IgD-negative memory B cell (primary cell): ENCODE results near the gene CENPM. TPM values are rescaled to one million over a fixed set of nuclear protein-coding genes. Genes with fewer than 3 reads are reported as not detected.
A peak's percentile ranks its signal among the peaks of the same experiment; 100 is the strongest.
"Not testable (repeated sequence)": the region's sequence is repeated elsewhere in the genome, so short reads cannot be mapped to it uniquely, and the experiment has no call there.

Experiments
- H3K27ac Mint-ChIP-seq, 3 donors: one replicate each; pipeline ENCODE4 v1.8.0; 2020 to 2022; ENCODE audit warnings: mild to moderate bottlenecking in 3 of 3, mixed read lengths in 3 of 3, moderate library complexity in 1 of 3
- H3K27me3 Mint-ChIP-seq: one replicate; pipeline ENCODE4 v1.8.0; 2021; ENCODE audit warnings: mixed read lengths
- H3K36me3 Mint-ChIP-seq: one replicate; pipeline ENCODE4 v1.8.0; 2020; ENCODE audit warnings: mild to moderate bottlenecking, mixed read lengths
- H3K4me1 Mint-ChIP-seq, 3 donors: one replicate each; pipeline ENCODE4 v1.8.0; 2020 to 2022; ENCODE audit warnings: mixed read lengths in 3 of 3, mild to moderate bottlenecking in 1 of 3
- H3K4me3 Mint-ChIP-seq, 4 donors: one replicate each; pipeline ENCODE4 v1.8.0; 2020 to 2022; ENCODE audit warnings: mild to moderate bottlenecking in 4 of 4, mixed read lengths in 4 of 4, moderate library complexity in 3 of 4
- H3K9me3 Mint-ChIP-seq, 3 donors: one replicate each; pipeline ENCODE4 v1.8.0; 2020 to 2021; ENCODE audit warnings: mixed read lengths in 3 of 3, mild to moderate bottlenecking in 1 of 3
- polyA plus RNA-seq: library from polyadenylated mRNA; unstranded; fragments of 300-500 nt; fragmentation: Illumina TruSeq; gene quantifications from one replicate; pipeline ENCODE4 v1.2.3, GENCODE V29; 2021

The CENPM gene
- polyA plus RNA-seq, 1 donor from 2014 or later, result 28.7 TPM

DNA sequence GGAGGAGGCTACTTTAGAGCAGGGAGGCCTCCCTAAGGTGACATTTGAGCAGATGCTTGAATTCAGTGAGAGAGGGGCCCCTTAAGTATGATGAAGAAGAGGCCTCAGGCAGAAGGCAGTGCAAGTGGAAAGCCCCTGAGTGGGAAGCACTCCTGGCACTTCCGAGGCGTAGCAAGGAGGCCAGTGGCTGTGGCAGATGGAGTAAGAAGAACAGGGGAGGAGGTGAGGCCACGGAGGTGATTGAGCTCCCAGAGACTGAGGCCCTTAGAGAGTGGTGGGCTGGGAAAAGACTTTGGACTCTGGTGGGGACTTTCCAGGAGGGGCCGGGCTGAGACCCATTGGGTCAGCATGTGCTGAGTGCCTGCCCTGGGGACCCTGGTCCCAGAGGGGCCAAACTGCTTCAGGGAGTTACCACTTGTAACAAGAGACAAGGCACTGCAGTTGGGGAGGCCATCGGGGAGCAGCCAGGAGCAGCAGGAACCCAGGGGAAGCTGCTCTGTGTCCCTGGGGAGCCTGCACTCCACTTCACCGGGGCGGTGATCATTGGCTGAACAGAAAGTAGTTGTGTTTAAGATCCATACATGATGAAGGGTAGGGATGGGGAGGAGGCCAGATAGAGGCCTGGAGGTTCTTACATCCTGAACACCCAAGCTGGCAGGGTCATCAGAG is 2.5 kb upstream of the CENPM start:
- H3K4me1 Mint-ChIP-seq, result peaks cover 27 to 41% (median 37%) of the 10 kb centered on the region in 3 donors
- H3K27ac Mint-ChIP-seq, result peak overlapping the region; percentile 44 to 93 (median 76)
- peaks cover 2% of the 10 kb centered on the region for H3K36me3 Mint-ChIP-seq
- H3K4me3 Mint-ChIP-seq, result peak overlapping the region in 3 of 4 donors; percentile 55 to 71 (median 64)
- peaks cover 3% of the 10 kb centered on the region for H3K27me3 Mint-ChIP-seq
- no peaks in the 10 kb centered on the region for H3K9me3 Mint-ChIP-seq

- H3K9me3 Mint-ChIP-seq, H3K36me3 Mint-ChIP-seq, H3K27me3 Mint-ChIP-seq: not testable (repeated sequence)
- Mint-ChIP-seq H3K4me3 (peak overlapping the region in 3 of 4 donors; percentile 55 to 71 (median 64)), H3K4me1 (peaks cover 27 to 39% (median 35%) of the 10 kb centered on the region in 3 donors), H3K27ac (peak overlapping the region; percentile 44 to 93 (median 76))
Observed at GRCh38 chr22:41948928-41949296, 2.0 kb upstream of the CENPM start.

DNA sequence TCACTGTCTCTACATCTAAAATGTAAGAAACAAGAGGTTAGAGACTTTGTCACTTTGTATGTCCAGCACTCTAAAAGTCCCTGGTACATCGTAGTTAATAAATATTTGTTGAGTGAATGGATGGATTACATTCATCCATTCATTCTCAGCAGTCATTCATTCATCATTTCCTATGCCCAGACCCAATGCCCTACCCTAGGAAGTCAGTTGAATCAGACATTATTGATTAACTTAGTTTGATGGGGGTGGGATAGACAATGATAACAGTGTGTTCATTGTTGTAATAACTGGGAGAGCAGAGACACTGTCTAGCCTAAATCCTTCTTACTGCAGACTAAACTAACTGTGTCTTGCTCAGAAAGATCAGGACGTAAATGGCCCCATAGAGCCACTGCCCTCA is 1.2 kb upstream of the CENPM start:
- H3K27me3 Mint-ChIP-seq, result peaks cover 3% of the 10 kb centered on the region
- peak overlapping the region in 1 of 3 donors; percentile 63 for H3K27ac Mint-ChIP-seq
- H3K9me3 Mint-ChIP-seq, result no peaks in the 10 kb centered on the region
- peaks cover 2% of the 10 kb centered on the region for H3K36me3 Mint-ChIP-seq
- peaks cover 27 to 40% (median 37%) of the 10 kb centered on the region in 3 donors for H3K4me1 Mint-ChIP-seq
- peak overlapping the region in 2 of 4 donors; percentile 54 to 57 for H3K4me3 Mint-ChIP-seq

- Mint-ChIP-seq H3K9me3 (no peaks in the 10 kb centered on the region), H3K4me3 (peak overlapping the region; percentile 87 to 97 (median 93)), H3K4me1 (peaks cover 27 to 40% (median 37%) of the 10 kb centered on the region in 3 donors), H3K36me3 (peaks cover 2% of the 10 kb centered on the region), H3K27ac (peak overlapping the region; percentile 46 to 82 (median 52)), H3K27me3 (peaks cover 3% of the 10 kb centered on the region)
Observed at GRCh38 chr22:41947424-41948080, 600 bp upstream of the CENPM start.

- Mint-ChIP-seq H3K27ac (peak overlapping the region; percentile 40 to 81 (median 67)), H3K36me3 (peaks cover 2% of the 10 kb centered on the region), H3K4me3 (peak overlapping the region in 1 of 4 donors; percentile 10), H3K27me3 (peaks cover 3% of the 10 kb centered on the region), H3K4me1 (peaks cover 22 to 36% (median 27%) of the 10 kb centered on the region in 3 donors), H3K9me3 (no peaks in the 10 kb centered on the region)
Observed at GRCh38 chr22:41943661-41944209, 3.2 kb downstream of the CENPM start.

- Mint-ChIP-seq H3K27ac (peak overlapping the region; percentile 95 to 100 (median 100)), H3K4me1 (peaks cover 25 to 45% (median 43%) of the 10 kb centered on the region in 3 donors), H3K27me3 (peaks cover 3% of the 10 kb centered on the region), H3K9me3 (no peaks in the 10 kb centered on the region), H3K4me3 (peak overlapping the region; percentile 85 to 96 (median 94)), H3K36me3 (peaks cover 2% of the 10 kb centered on the region)
Observed at GRCh38 chr22:41940832-41941765, 5.9 kb downstream of the CENPM start.

DNA sequence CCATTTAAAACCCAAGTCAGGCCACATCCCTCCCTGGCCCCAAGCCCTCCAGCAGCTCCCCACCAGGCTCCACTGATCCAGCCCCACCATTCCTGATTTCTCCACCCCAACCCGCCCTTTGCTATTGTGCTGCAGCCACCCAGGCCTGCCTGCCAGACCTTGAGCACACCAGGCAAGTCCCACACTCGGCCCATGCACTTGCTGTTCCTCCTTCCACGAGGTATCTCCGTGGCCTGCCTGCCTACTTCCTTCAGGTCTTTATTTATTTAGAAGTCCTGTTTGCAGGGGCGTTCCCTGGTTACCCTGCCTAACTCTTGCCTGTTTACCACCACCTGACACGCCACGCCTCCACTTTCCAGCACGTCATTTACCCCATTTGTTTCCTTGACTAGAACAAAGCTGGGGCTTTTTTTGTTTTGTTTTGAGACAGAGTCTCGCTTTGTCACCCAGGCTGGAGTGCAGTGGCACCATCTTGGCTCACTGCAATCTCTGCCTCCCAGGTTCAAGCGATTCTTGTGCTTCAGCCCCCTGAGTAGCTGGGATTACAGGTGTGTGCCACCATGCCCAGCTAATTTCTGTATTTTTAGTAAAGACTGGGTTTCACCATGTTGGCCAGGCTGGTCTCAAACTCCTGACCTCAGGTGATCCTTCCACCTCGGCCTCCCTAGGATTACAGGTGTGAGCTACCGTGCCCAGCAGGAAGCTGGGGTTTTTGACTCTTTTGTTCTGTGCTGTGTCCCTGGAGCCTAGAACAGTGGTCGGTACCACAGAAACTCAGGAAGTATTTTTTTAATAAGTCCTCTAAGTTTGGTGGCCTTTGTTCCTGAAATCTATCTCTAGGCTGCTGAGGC is 6.7 kb downstream of the CENPM start:
- Mint-ChIP-seq H3K4me1 (peaks cover 23 to 49% (median 46%) of the 10 kb centered on the region in 3 donors), H3K27me3 (no peaks in the 10 kb centered on the region), H3K36me3 (peaks cover 2% of the 10 kb centered on the region), H3K9me3 (no peaks in the 10 kb centered on the region), H3K27ac (peak overlapping the region; percentile 95 to 100 (median 100)), H3K4me3 (peak overlapping the region; percentile 85 to 96 (median 94))

DNA sequence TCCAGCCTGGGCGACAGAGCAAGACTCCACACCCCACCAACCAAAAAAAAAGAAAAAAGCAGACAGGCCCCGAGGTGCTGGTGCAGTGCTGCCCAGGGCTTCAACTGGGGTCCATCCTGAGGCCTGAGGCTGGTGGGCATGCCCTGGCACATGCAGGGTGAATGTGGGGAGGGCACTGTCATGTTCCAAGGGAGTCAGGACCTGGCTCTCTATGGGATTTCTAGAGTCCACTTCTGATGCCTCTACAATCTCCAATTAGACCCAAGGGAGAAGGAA is 10.1 kb downstream of the CENPM start:
- H3K27me3 Mint-ChIP-seq, result no peaks in the 10 kb centered on the region
- peak overlapping the region; percentile 63 to 95 (median 88) for H3K4me3 Mint-ChIP-seq
- no peaks in the 10 kb centered on the region for H3K9me3 Mint-ChIP-seq
- H3K4me1 Mint-ChIP-seq, result peaks cover 31 to 67% (median 55%) of the 10 kb centered on the region in 3 donors
- peaks cover 2% of the 10 kb centered on the region for H3K36me3 Mint-ChIP-seq
- H3K27ac Mint-ChIP-seq, result peak overlapping the region; percentile 95 to 100 (median 100)

DNA sequence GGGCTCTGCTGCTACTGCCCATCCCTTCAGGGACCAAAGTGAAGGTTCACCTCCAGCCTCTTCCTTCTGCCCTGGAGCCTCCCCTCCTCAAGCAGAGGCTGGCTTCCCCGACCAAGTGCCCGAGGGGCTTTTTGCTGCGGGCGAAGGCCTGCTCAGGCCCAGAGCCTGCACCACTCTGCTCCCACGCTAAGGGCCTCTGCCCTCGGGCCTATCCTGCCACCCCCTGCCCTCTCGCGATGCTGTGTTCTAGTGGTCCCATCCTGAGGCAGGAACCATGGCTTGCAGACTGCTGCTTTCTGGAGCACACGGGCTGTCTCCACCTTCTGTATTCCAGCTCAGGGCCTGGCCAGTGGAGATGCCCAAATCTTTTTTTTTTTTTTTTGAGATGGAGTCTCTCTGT is 11.4 kb downstream of the CENPM start:
- Mint-ChIP-seq H3K4me3 (peak overlapping the region; percentile 35 to 95 (median 63)), H3K27me3 (no peaks in the 10 kb centered on the region), H3K36me3 (peaks cover 2% of the 10 kb centered on the region), H3K9me3 (no peaks in the 10 kb centered on the region), H3K27ac (peak overlapping the region; percentile 95 to 100 (median 100)), H3K4me1 (peaks cover 25 to 59% (median 48%) of the 10 kb centered on the region in 3 donors)

DNA sequence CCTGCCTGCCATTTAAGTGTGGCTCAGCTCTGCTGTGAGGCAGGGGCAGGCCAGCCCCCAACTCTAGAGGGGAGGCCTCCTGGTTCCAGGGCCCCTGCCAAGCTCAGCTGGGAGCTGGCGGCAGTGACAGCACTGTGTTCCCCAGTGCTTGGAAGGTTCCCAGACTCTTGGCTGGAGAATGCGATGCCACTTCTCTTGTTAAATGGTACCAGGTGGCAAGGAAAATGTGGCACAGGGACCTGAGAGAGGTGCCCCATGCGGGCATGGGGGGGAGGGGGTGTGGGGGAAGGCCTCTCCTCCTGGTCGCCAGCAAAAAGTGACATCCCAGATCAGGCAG is 12.0 kb downstream of the CENPM start:
- Mint-ChIP-seq H3K4me3 (peak overlapping the region in 2 of 4 donors; percentile 12 to 80), H3K27me3 (no peaks in the 10 kb centered on the region), H3K27ac (peak overlapping the region; percentile 95 to 100 (median 100)), H3K9me3 (no peaks in the 10 kb centered on the region), H3K4me1 (peaks cover 22 to 56% (median 50%) of the 10 kb centered on the region in 3 donors), H3K36me3 (peaks cover 2% of the 10 kb centered on the region)

DNA sequence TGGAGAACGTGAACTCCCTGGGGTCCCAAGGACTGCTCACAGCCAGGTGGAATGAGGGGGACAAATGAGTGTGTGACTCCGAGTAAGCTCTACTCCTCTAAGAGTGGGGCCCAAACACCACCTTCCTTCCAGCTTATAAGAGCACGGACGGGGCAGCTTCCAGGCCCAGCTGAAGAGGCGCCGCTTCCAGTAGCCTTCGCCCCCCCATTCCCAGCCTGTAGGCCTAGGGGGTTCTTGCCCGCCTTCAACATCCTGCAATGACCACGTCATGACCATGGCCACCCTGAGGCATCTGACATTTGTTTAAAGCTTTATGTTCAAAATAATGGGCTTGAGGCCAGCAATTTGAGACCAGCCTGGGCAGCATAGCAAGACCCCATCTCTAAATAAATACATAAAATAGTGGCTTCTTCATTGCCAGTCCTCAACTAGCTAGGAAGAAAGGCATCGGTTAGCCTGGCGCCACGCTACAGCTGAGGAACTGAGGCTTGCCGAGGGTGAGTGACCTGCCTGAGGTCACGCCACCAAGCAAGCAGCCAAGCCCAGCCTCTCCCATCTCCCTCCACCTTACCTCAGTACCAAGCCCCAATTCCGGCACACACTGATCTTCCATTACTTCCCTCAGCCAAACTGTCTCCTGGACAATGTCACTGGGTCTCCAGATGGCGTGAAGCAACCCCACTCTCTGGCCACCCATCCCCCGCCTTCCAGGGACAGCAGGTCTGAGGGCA is 12.5 kb downstream of the CENPM start:
- Mint-ChIP-seq H3K27ac (peak overlapping the region; percentile 95 to 100 (median 95)), H3K27me3 (no peaks in the 10 kb centered on the region), H3K4me1 (peaks cover 22 to 53% (median 52%) of the 10 kb centered on the region in 3 donors), H3K36me3 (no peaks in the 10 kb centered on the region), H3K4me3 (peak overlapping the region in 3 of 4 donors; percentile 1 to 82 (median 80)), H3K9me3 (no peaks in the 10 kb centered on the region)

DNA sequence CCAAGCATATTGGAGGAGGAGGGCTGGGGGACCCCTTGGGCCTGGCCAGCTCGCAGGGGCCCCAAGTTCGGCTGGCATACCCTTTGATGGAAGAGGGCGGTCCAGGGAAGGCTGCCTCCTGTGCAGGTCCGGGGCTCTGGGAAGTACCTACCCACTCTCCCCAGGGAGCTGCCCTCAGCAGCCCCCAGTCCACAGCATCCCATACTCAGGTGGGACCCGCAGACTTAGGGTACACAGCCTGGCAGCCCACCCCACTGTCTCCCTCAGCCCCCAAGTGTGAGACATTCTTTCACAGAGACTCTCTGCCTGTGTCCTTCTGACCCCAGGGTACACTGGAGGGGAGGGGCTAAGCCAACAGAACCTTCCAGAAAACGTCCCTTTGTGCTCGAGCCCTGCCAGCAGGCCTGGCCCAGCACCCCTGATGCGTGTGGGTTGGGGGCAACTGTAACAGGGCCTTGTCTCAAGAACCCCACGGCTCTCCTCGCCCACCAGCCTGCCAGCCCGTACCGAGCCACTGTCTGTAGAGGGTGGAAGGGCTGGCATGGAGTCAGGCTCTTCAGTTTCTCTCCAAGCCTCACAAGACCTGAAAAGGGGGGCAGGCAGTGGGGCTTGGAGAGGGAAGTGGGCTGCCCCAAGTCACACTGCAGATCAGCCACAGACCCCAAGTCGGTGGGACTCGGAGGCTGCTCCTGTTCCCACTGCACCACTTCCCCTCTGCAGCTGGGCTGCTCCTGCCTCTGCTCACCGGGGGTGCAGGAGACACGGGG is 13.4 kb downstream of the CENPM start:
- Mint-ChIP-seq H3K27me3 (no peaks in the 10 kb centered on the region), H3K27ac (peak overlapping the region; percentile 92 to 95 (median 95)), H3K36me3 (no peaks in the 10 kb centered on the region), H3K4me1 (peaks cover 27 to 56% (median 55%) of the 10 kb centered on the region in 3 donors), H3K9me3 (no peaks in the 10 kb centered on the region), H3K4me3 (peak overlapping the region in 3 of 4 donors; percentile 75 to 82 (median 80))

DNA sequence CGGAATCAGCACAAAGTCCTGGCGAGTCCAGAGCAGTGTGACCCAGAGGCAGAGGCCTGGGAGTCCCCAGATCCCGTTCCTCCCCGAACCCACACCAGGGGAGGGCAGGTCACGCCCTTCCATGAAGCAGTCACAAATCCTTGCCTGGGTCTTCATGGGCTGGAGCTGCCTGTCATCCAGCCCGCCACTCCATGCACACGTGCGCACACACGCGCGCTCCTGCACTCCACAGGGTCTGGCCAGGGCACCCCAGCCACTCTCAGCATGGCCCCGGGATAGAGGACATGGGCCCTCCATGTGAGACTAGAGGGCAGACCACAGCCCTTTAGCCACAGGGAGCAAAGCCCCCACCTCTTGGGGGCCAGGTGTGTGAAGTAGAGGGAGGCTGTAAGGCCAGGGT is 14.6 kb downstream of the CENPM start:
- Mint-ChIP-seq H3K4me1 (peaks cover 32 to 59% (median 55%) of the 10 kb centered on the region in 3 donors), H3K9me3 (no peaks in the 10 kb centered on the region), H3K4me3 (peak overlapping the region in 3 of 4 donors; percentile 57 to 79 (median 63)), H3K36me3 (no peaks in the 10 kb centered on the region), H3K27ac (peak overlapping the region; percentile 95 to 96 (median 95)), H3K27me3 (no peaks in the 10 kb centered on the region)
